Measurements from ENCODE around the gene G6PC2. TPM values are rescaled to one million over a fixed set of nuclear protein-coding genes. Genes with fewer than 3 reads are reported as not detected.
A peak's percentile ranks its signal among the peaks of the same experiment; 100 is the strongest.
"Not testable (repeated sequence)": the region's sequence is repeated elsewhere in the genome, so short reads cannot be mapped to it uniquely, and the experiment has no call there.

G6PC2 gene
- not detected for polyA plus RNA-seq (2013, experiment 1 of 2; ENCODE audit: insufficient read length)
- not detected for polyA plus RNA-seq (2013, experiment 2 of 2; ENCODE audit: insufficient read length)

GRCh38 chr2:168901003-168901402 lies at the start of gene G6PC2:
Gene G6PC2, plus strand, starts transcription at chr2:168901291. Its CDS starts 41 bp downstream, at chr2:168901332.
- DNase-seq: no peak

- DNase-seq: peak; percentile 70
These were observed 49.3 kb upstream of the G6PC2 start for GRCh38 chr2:168851674-168852320.

GRCh38 chr2:168852481-168852880 lies 48.6 kb upstream of the G6PC2 start:
- no peak for DNase-seq

- no peak for DNase-seq
These were observed 47.6 kb upstream of the G6PC2 start for GRCh38 chr2:168853471-168853870.

- DNase-seq: no peak
These were observed 46.4 kb upstream of the G6PC2 start for GRCh38 chr2:168854651-168855050.

- no peak for DNase-seq
These were observed 45.5 kb upstream of the G6PC2 start for GRCh38 chr2:168855601-168856000.

GRCh38 chr2:168858146-168858545 lies 42.9 kb upstream of the G6PC2 start:
- no peak for DNase-seq

- DNase-seq: not testable (repeated sequence)
These were observed 33.9 kb upstream of the G6PC2 start for GRCh38 chr2:168867164-168867563.

GRCh38 chr2:168870369-168870768 lies 30.7 kb upstream of the G6PC2 start:
- DNase-seq: not testable (repeated sequence)

- not testable (repeated sequence) for DNase-seq
These were observed 30.3 kb upstream of the G6PC2 start for GRCh38 chr2:168870824-168871223.

GRCh38 chr2:168874368-168875054 lies 26.6 kb upstream of the G6PC2 start:
- DNase-seq: no peak

- DNase-seq: not testable (repeated sequence)
These were observed 18.9 kb upstream of the G6PC2 start for GRCh38 chr2:168882163-168882562.

GRCh38 chr2:168884975-168885374 lies 16.1 kb upstream of the G6PC2 start:
- peak; percentile 0 for DNase-seq

- no peak for DNase-seq
These were observed 11.5 kb upstream of the G6PC2 start for GRCh38 chr2:168889635-168890005.

GRCh38 chr2:168890006-168890782 lies 10.9 kb upstream of the G6PC2 start, which contains the start of gene SPC25:
Gene SPC25, minus strand, starts transcription at chr2:168890430. Its CDS starts 911 bp downstream, at chr2:168889519.
- peak; percentile 92 for DNase-seq

GRCh38 chr2:168892327-168892726 lies 8.8 kb upstream of the G6PC2 start:
- no peak for DNase-seq

- DNase-seq: no peak
These were observed 7.0 kb upstream of the G6PC2 start for GRCh38 chr2:168894101-168894500.

- no peak for DNase-seq
These were observed 6.4 kb upstream of the G6PC2 start for GRCh38 chr2:168894720-168895119.

- peak; percentile 27 for DNase-seq
These were observed 5.3 kb upstream of the G6PC2 start for GRCh38 chr2:168895771-168896170.

GRCh38 chr2:168896783-168897182 lies 4.3 kb upstream of the G6PC2 start:
- no peak for DNase-seq

GRCh38 chr2:168897449-168897848 lies 3.6 kb upstream of the G6PC2 start:
- DNase-seq: no peak

GRCh38 chr2:168903888-168904287 lies 2.8 kb downstream of the G6PC2 start:
- DNase-seq: no peak

- no peak for DNase-seq
These were observed 3.3 kb downstream of the G6PC2 start for GRCh38 chr2:168904358-168904757.
